Limb (tissue), 2 donors: Measurements from ENCODE around the gene DMWD.

ENCODE experiments used
- DNase-seq, 2 donors: peaks; one replicate each; pipeline ENCODE4 v3.0.0-alpha.2; 2016; ENCODE audit errors: extremely low spot score in 2 of 2

The DMWD gene

GRCh38 chr19:45786533-45786894 lies 6.1 kb downstream of the DMWD start:
- DNase-seq = no peak

- peak in 1 of 2 donors; percentile 31 for DNase-seq
Measured at GRCh38 chr19:45785781-45786532, 6.7 kb downstream of the DMWD start.

GRCh38 chr19:45785097-45785496 lies 7.5 kb downstream of the DMWD start:
- DNase-seq = no peak

- no peak for DNase-seq
Measured at GRCh38 chr19:45784096-45784495, 8.5 kb downstream of the DMWD start.

- no peak for DNase-seq
Measured at GRCh38 chr19:45782820-45783785, 9.5 kb downstream of the DMWD start.

- no peak for DNase-seq
Measured at GRCh38 chr19:45782162-45782691, 10.4 kb downstream of the DMWD start, which contains the start of gene DMPK. Gene DMPK (minus strand): TSS chr19:45782490. CDS start chr19:45782352, 138 bp downstream.

- DNase-seq = peak in 1 of 2 donors; percentile 67
Measured at GRCh38 chr19:45781214-45782161, 11.2 kb downstream of the DMWD start.

- peak in 1 of 2 donors; percentile 42 for DNase-seq
Measured at GRCh38 chr19:45780448-45781213, 12.0 kb downstream of the DMWD start.

GRCh38 chr19:45780146-45780447 lies 12.5 kb downstream of the DMWD start:
- DNase-seq = no peak

GRCh38 chr19:45779231-45780145 lies 13.2 kb downstream of the DMWD start:
- DNase-seq = peak in 1 of 2 donors; percentile 88

- no peak for DNase-seq
Measured at GRCh38 chr19:45778010-45778661, 14.5 kb downstream of the DMWD start.

GRCh38 chr19:45777395-45777961 lies 15.2 kb downstream of the DMWD start:
- no peak for DNase-seq

- DNase-seq = no peak
Measured at GRCh38 chr19:45774765-45775164, 17.9 kb downstream of the DMWD start.

GRCh38 chr19:45773384-45773783 lies 19.3 kb downstream of the DMWD start:
- DNase-seq = no peak

- no peak for DNase-seq
Measured at GRCh38 chr19:45772912-45773311, 19.7 kb downstream of the DMWD start.

- no peak for DNase-seq
Measured at GRCh38 chr19:45772130-45772840, 20.4 kb downstream of the DMWD start.

- peak in 1 of 2 donors; percentile 57 for DNase-seq
Measured at GRCh38 chr19:45771311-45771933, 21.2 kb downstream of the DMWD start.
